Measurements from ENCODE around the gene ALG1. TPM values are rescaled to one million over a fixed set of nuclear protein-coding genes. Genes with fewer than 3 reads are reported as not detected.
A peak's percentile ranks its signal among the peaks of the same experiment; 100 is the strongest.
"Not testable (repeated sequence)": the region's sequence is repeated elsewhere in the genome, so short reads cannot be mapped to it uniquely, and the experiment has no call there.

The ALG1 gene
- total RNA-seq, 1 donor from 2014 or later: 29.4 TPM

GRCh38 chr16:5034167-5034523 lies 37.5 kb upstream of the ALG1 start:
- intact Hi-C loops (cut with micrococcal nuclease): loop anchor here (5.0 kb wide), 1 partner anchor 38 kb away; the partner anchor contains the start of gene ALG1
- no peak for DNase-seq (ENCODE audit: low spot score)
- Mint-ChIP-seq H3K4me1 (ENCODE audit: low read depth) (peaks cover 11% of the 10 kb centered on the region), H3K27ac (peak overlapping the region; percentile 68), H3K36me3 (ENCODE audit: low read depth) (no peaks in the 10 kb centered on the region), H3K4me3 (ENCODE audit: low read depth) (peak overlapping the region; percentile 82), H3K9me3 (no peaks in the 10 kb centered on the region), H3K27me3 (ENCODE audit: low read depth) (no peaks in the 10 kb centered on the region)

DNA sequence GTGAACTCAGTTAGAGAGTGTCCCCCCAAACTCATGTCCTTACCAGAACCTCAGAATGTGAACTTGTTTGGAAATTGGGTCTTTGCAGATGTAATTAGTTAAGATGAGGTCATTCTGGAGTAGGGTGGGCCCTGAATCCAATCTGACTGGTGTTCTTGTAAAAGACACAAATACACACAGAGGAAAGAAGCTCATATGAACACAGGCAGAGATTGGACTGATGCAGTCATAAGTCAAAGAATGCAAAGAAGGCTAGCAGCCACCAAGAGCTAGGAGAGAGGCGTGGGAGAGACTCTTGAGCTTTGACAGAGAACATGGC lies 35.8 kb upstream of the ALG1 start:
- H3K4me1 Mint-ChIP-seq (ENCODE audit: low read depth): peaks cover 11% of the 10 kb centered on the region
- no peaks in the 10 kb centered on the region for H3K9me3 Mint-ChIP-seq
- no peak for DNase-seq (ENCODE audit: low spot score)
- no peak overlapping the region for H3K4me3 Mint-ChIP-seq (ENCODE audit: low read depth)
- intact Hi-C loops (cut with micrococcal nuclease): no loop called here
- no peaks in the 10 kb centered on the region for H3K27me3 Mint-ChIP-seq (ENCODE audit: low read depth)
- no peak overlapping the region for H3K27ac Mint-ChIP-seq
- no peaks in the 10 kb centered on the region for H3K36me3 Mint-ChIP-seq (ENCODE audit: low read depth)

GRCh38 chr16:5036228-5037156 lies 35.2 kb upstream of the ALG1 start:
- H3K9me3 Mint-ChIP-seq: no peaks in the 10 kb centered on the region
- no peak for DNase-seq (ENCODE audit: low spot score)
- intact Hi-C loops (cut with micrococcal nuclease): no loop called here
- H3K4me1 Mint-ChIP-seq (ENCODE audit: low read depth): peaks cover 11% of the 10 kb centered on the region
- H3K4me3 Mint-ChIP-seq (ENCODE audit: low read depth): no peak overlapping the region
- no peaks in the 10 kb centered on the region for H3K27me3 Mint-ChIP-seq (ENCODE audit: low read depth)
- H3K36me3 Mint-ChIP-seq (ENCODE audit: low read depth): no peaks in the 10 kb centered on the region
- no peak overlapping the region for H3K27ac Mint-ChIP-seq

DNA sequence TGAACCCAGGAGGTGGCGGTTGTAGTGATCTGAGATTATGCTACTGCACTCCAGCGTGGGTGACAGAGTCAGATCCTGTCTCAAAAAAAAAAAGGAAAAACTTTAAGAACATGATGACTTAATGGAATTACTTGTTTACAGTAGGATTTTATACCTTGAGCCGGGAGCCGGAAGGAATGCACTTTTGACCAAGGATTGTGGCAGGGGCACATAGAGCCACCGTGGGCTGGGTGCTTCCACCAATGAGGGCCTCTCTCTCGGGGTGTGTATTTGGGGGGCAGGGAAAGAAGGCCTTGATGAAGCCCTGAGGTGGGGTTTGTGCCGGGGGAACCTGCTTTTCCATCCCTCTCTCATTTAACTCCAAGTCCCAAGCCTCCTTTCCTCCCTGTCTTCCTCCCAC lies 31.2 kb upstream of the ALG1 start:
- no peak for DNase-seq (ENCODE audit: low spot score)
- H3K36me3 Mint-ChIP-seq (ENCODE audit: low read depth): no peaks in the 10 kb centered on the region
- no peaks in the 10 kb centered on the region for H3K27me3 Mint-ChIP-seq (ENCODE audit: low read depth)
- H3K9me3 Mint-ChIP-seq: no peaks in the 10 kb centered on the region
- no peaks in the 10 kb centered on the region for H3K4me1 Mint-ChIP-seq (ENCODE audit: low read depth)
- H3K27ac Mint-ChIP-seq: no peak overlapping the region
- no peak overlapping the region for H3K4me3 Mint-ChIP-seq (ENCODE audit: low read depth)
- intact Hi-C loops (cut with micrococcal nuclease): no loop called here

- intact Hi-C loops (cut with micrococcal nuclease): no loop called here
- DNase-seq (ENCODE audit: low spot score): no peak
- no peak overlapping the region for H3K4me3 Mint-ChIP-seq (ENCODE audit: low read depth)
- no peaks in the 10 kb centered on the region for H3K9me3 Mint-ChIP-seq
- H3K4me1 Mint-ChIP-seq (ENCODE audit: low read depth): no peaks in the 10 kb centered on the region
- H3K27ac Mint-ChIP-seq: no peak overlapping the region
- no peaks in the 10 kb centered on the region for H3K36me3 Mint-ChIP-seq (ENCODE audit: low read depth)
- H3K27me3 Mint-ChIP-seq (ENCODE audit: low read depth): no peaks in the 10 kb centered on the region
These were observed 30.0 kb upstream of the ALG1 start for GRCh38 chr16:5041600-5042133.

GRCh38 chr16:5042574-5043171 lies 29.0 kb upstream of the ALG1 start:
- Mint-ChIP-seq H3K36me3 (ENCODE audit: low read depth) (no peaks in the 10 kb centered on the region), H3K4me1 (ENCODE audit: low read depth) (no peaks in the 10 kb centered on the region), H3K27me3 (ENCODE audit: low read depth) (no peaks in the 10 kb centered on the region), H3K27ac (no peak overlapping the region), H3K9me3 (no peaks in the 10 kb centered on the region), H3K4me3 (ENCODE audit: low read depth) (no peak overlapping the region)
- no peak for DNase-seq (ENCODE audit: low spot score)
- intact Hi-C loops (cut with micrococcal nuclease): no loop called here

DNA sequence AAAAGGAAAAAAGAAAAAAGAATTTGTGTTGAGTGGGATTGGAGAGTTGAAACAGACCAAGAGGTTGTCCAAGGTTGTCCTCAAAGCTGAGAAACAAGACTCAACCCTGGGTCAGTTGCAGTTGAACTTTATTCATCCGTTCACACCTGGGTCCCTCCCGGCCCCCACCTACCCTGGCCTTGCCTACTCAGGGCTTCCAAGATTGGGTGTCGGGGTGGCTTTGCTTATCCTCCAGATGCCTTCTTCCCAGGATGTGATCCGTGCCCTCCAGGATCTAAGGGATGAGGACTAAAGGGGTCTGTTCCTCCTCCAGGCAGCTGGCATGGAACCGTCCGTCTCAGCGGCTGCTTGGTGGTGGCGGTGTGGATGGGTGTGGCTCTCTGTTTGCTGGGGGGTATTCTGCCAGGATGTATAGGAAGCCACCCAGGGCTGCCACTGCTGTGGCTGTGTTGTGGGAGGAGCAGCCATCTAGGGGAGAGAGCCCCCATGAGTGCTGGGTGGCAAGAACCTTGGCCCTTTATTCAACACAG lies 27.6 kb upstream of the ALG1 start:
- Mint-ChIP-seq H3K9me3 (no peaks in the 10 kb centered on the region), H3K27me3 (ENCODE audit: low read depth) (peaks cover 4% of the 10 kb centered on the region), H3K4me3 (ENCODE audit: low read depth) (no peak overlapping the region), H3K36me3 (ENCODE audit: low read depth) (no peaks in the 10 kb centered on the region), H3K4me1 (ENCODE audit: low read depth) (no peaks in the 10 kb centered on the region), H3K27ac (no peak overlapping the region)
- DNase-seq (ENCODE audit: low spot score): no peak
- intact Hi-C loops (cut with micrococcal nuclease): no loop called here

GRCh38 chr16:5044581-5044980 lies 27.1 kb upstream of the ALG1 start:
- DNase-seq (ENCODE audit: low spot score); intact Hi-C loops (cut with micrococcal nuclease); H3K4me1 Mint-ChIP-seq (ENCODE audit: low read depth); H3K36me3 Mint-ChIP-seq (ENCODE audit: low read depth); H3K27ac Mint-ChIP-seq; H3K27me3 Mint-ChIP-seq (ENCODE audit: low read depth); H3K9me3 Mint-ChIP-seq; H3K4me3 Mint-ChIP-seq (ENCODE audit: low read depth): not testable (repeated sequence)

GRCh38 chr16:5045499-5046115 lies 26.0 kb upstream of the ALG1 start:
- Mint-ChIP-seq H3K36me3 (ENCODE audit: low read depth) (no peaks in the 10 kb centered on the region), H3K27ac (no peak overlapping the region), H3K4me1 (ENCODE audit: low read depth) (no peaks in the 10 kb centered on the region), H3K4me3 (ENCODE audit: low read depth) (no peak overlapping the region), H3K9me3 (no peaks in the 10 kb centered on the region), H3K27me3 (ENCODE audit: low read depth) (peaks cover 8% of the 10 kb centered on the region)
- intact Hi-C loops (cut with micrococcal nuclease): no loop called here
- no peak for DNase-seq (ENCODE audit: low spot score)

GRCh38 chr16:5046914-5047313 lies 24.7 kb upstream of the ALG1 start:
- Mint-ChIP-seq H3K4me1 (ENCODE audit: low read depth) (no peaks in the 10 kb centered on the region), H3K36me3 (ENCODE audit: low read depth) (no peaks in the 10 kb centered on the region), H3K27me3 (ENCODE audit: low read depth) (peaks cover 8% of the 10 kb centered on the region), H3K27ac (no peak overlapping the region), H3K4me3 (ENCODE audit: low read depth) (no peak overlapping the region), H3K9me3 (no peaks in the 10 kb centered on the region)
- no peak for DNase-seq (ENCODE audit: low spot score)
- intact Hi-C loops (cut with micrococcal nuclease): no loop called here

- Mint-ChIP-seq H3K4me1 (ENCODE audit: low read depth) (peaks cover 2% of the 10 kb centered on the region), H3K27ac (no peak overlapping the region), H3K27me3 (ENCODE audit: low read depth) (no peaks in the 10 kb centered on the region), H3K4me3 (ENCODE audit: low read depth) (no peak overlapping the region), H3K9me3 (no peaks in the 10 kb centered on the region), H3K36me3 (ENCODE audit: low read depth) (no peaks in the 10 kb centered on the region)
- no peak for DNase-seq (ENCODE audit: low spot score)
- intact Hi-C loops (cut with micrococcal nuclease): no loop called here
These were observed 16.5 kb upstream of the ALG1 start for GRCh38 chr16:5054876-5055865.

DNA sequence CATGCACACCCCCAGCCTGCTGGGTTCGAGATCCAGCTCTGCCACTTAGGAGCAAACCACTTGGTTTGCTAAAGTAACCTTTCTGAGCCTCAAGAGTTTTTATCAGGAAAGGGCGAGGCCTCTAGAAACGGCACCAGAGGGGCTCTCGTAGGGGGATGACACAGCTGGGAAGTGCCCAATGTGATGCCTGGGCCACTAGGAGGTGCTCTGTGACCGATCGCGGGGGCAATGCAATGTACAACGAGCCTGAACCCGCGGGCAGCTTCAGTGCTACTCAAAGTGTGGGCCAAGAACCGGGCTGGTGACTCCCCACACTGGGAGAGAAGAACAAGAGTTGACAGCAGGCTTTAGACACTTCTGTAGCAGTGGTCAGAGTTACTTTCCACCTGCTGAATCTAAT lies 15.3 kb upstream of the ALG1 start:
- no peak overlapping the region for H3K27ac Mint-ChIP-seq
- intact Hi-C loops (cut with micrococcal nuclease): no loop called here
- peak; percentile 22 for DNase-seq (ENCODE audit: low spot score)
- H3K4me1 Mint-ChIP-seq (ENCODE audit: low read depth): peaks cover 2% of the 10 kb centered on the region
- no peaks in the 10 kb centered on the region for H3K36me3 Mint-ChIP-seq (ENCODE audit: low read depth)
- no peak overlapping the region for H3K4me3 Mint-ChIP-seq (ENCODE audit: low read depth)
- no peaks in the 10 kb centered on the region for H3K27me3 Mint-ChIP-seq (ENCODE audit: low read depth)
- no peaks in the 10 kb centered on the region for H3K9me3 Mint-ChIP-seq
